NCI-H2081 (cell line): ENCODE results near the gene CROCC2.
A peak's percentile ranks its signal among the peaks of the same experiment; 100 is the strongest.

Experiments
- DNase-seq, 2 experiments: peaks; one replicate each; lab custom pipeline; 2025; lab: John Stamatoyannopoulos, UW

Gene CROCC2

DNA sequence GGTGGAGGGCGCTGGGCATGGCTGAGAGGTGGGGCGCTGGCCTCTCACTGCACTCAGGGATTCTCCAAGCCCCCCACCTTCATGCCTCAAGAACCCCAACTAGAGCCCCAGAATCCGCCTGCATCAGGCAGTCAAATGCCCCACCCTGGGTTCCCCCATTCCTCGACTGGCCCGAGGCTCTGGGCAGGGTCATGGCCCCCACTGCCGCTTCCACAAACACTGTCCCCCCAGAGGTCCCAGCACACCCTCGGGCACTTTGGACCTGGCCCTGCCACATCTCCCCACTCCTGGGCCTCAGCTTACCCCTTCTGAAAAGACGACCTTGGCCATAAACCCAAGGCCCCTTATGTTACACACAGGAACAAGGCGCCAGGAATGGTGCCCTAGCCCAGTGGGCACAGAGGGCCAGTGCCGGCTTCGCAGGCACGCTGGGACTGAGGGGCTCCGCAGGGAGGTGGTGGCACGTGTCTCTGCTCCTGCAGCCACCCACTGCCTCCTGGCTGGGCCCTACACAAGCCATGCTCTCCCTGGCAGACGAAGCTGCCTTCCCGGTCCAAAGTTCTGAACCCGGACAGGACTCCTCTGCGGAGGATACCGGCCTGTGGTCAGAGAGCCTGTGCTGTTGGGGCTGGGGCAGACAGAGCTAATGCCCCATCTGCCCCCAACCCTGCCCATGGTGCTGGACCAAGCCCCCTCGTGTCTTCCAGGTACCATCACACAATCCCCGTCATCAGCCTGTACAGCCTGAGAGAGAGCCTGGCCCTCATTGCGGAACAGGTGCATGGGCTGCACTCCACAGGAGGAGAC, 30.7 kb upstream of the CROCC2 start:
- no peak for DNase-seq

DNA sequence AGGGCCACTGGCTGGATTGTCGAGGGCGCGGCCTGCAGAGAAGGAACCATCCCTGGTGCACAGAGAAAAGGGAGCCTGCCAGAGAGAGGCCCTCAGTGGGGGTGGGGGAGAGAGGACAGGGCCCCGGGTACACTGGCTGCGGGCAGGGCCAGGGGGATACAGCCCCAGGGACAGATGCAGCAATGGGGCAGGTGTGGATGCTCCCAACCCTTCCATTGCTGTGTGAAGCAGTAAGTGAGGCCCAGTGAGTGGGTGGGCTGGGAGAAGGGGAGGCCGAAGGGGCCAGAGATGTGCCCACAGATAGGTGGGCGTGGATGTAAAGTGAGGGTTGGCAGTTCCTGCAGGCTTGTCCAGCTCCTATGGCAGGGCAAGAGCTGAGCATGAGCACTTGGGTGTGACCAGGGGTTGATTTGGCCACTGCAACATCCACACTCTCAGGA, 30.1 kb upstream of the CROCC2 start:
- no peak for DNase-seq

DNA sequence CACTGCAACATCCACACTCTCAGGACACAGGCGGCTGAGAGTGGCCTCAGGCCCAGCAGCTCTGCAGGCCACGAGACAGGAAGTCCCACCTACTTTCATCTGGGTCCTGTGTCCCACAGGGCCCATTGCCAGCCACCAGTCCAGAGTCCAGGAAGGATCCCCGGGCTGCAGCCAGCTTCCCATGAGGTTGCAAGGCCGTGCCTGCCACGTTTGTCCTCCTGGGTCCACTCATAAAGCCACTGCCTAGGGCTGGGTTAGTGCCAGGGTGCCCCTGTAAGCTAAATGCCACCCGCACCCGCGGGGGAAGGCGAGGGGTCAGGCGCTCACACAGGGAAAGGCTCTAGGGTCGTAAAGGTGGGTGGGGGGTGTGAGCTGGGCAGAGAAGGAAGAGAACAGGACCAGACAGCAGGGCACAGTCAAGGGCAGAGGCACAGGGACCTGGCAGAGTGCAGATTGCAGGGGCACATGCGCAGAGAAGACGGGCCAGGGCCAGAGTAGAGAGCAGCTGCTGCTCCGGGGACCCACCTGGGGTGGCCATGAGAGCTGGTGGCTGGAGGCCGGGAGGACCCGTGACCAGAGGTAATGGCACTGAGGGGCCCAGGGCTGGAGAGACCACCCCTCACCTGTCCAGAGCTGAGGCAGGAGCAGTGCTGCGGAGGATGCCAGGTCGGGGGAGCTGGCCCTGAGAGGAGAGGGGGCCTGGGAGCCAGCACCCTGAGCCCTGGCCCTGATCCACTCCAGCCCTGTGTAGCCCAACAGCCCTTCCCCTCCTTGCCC, 29.5 kb upstream of the CROCC2 start:
- DNase-seq: no peak

DNA sequence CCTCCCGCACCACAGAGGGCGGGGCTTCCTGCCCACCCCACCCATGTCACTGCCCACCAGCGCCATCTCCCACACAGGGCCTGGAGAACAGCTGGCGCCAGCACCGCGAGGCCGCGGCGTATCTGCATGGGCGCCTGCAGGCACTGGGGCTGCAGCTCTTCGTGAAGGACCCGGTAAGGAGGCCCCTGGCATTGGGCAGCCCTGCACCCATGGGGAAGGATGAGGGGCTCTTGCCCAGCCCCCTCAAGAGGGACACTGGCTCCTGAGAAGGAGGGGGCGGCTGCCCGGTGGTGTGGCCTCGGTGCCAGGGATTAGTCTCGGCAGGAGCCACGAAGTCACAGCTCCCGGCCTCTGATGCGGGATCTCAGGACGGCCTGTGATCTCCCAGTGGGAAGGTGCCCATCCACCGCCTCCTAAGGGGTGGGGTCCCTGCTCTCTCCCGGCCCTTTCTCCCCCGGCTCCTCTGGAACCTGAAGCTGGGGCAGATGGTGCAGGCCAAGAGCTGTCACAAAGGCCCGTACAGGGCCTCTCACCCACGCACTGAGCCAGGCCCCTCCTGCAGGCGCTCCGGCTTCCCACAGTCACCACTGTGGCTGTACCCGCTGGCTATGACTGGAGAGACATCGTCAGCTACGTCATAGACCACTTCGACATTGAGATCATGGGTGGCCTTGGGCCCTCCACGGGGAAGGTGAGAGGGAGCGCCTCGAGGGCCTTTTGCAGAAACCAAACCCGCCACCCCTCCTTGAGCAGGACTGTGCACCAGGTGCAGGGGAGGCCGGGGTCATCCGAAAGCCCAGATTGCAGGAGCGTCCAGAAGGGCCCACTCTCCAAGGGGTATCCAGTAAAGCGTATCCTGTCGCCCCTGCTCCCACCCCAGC, 28.4 kb upstream of the CROCC2 start:
- no peak for DNase-seq

DNA sequence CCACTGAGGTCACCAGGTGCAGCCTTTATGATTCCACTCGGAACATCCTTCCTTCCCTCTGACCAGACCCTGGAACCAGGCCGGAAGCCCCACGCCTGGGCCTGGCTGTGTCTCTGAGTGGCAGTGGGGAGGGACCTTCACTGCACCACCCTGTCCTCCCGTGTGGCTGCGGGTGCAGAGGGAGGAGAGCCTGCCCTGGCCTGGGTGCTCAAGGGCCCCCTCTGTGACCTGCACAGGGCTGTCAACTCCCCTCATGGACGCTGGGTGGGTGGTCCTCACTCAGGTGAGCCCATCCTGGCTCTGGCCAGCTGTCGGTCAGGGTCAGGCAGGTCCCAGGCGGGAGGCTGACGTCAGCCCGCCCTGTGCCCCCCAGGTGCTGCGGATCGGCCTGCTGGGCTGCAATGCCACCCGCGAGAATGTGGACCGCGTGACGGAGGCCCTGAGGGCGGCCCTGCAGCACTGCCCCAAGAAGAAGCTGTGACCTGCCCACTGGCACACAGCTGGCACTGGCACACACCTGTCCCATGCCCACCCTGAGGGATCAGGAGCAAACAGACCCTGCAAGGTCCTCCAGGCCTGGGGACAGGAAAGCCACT, 27.7 kb upstream of the CROCC2 start:
- no peak for DNase-seq

DNA sequence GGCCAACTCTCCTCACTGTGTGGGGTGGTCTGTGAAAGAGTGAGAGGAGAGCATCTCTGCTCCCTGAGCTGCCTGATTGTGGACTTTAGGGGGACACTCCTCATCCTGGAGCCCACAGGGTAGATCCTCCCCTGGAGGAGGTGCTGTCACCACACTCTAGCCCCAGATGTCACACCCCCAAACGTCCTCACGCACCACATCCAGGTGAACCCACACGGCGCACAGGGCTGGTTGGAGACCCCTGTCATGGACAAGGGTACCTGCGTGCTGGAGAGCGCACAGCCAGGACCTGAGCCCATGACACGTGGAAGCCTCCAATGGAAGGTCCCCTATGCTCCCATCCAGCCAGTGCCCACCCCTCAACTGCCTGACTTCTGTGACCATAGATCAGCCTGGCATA, 27.0 kb upstream of the CROCC2 start:
- no peak for DNase-seq

DNA sequence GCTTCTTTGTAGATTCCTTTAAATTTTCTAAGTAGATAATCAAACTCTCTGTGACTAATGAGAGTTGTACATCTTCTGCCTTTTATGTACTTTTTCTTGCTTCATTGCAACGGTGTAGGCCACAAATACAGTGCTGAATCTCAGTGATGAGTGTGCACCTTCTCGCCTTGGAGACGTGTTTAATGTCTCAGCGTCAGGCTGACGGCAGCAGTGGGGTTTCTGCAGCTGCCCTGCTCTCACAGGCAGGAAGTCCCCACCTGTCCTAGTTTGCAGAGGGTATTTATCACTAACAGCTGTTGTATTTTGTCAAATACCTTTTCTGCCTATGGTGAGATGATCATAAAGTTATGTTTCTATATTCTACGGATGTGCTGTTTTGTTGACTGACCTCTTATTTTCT, 24.2 kb upstream of the CROCC2 start:
- DNase-seq: peak; percentile 67 to 91

DNA sequence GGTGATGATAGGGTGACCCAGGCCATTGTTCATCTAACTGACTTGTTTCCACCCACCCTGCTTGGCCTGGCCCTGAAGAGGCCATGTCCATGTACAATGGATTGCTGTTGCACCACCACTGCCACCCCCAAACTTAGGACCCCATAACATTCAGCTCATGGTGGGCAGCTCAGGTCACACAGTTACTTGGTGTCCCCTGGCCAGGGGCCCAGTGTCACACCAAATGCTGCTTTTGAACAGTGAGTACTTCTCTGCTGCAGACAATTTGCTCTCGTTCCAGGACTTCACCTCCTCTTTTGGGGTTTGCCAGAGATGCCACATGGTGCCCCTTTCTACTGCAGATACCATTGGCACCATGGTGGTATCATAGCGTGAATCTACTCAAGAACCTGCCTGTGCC, 21.9 kb upstream of the CROCC2 start:
- DNase-seq: no peak

DNA sequence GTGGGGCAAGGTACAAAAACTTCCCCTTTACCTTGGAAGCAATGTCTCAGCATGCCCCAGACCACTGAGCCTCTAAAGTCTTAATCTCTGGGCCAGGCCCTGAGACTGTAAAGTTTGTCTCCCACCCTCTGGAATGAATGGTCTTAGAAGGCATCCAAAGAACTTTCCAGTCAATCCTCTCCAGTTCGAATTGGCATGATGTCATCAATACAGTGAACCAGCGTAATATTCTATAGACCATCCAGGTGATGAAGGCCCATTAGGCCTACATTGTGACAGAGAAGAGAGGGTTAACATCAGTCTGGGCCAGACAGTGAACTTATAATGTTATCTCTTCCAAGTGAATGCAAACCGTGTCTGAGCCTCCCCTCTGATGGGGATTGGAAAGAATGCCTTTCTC, 21.4 kb upstream of the CROCC2 start:
- no peak for DNase-seq

DNA sequence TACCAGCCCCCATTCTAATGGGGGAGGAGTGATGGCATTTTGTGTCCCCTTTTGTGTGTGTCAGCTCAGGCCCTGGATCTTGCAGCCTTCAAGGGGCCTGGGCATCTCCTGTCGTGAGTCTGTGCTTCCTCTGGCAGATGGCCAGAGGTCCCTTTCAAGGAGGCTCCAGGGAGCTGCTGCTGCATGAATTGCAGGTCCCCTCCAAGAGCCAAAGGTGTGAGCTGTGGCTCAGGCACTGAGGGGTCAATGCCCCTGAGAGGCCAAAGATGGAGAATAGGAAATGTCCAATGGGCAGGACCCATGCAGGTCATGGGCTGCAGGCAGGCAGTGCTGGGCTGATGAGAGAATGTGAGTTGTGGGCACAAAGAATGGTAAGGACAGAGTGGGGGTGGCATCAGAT, 20.6 kb upstream of the CROCC2 start:
- no peak for DNase-seq

DNA sequence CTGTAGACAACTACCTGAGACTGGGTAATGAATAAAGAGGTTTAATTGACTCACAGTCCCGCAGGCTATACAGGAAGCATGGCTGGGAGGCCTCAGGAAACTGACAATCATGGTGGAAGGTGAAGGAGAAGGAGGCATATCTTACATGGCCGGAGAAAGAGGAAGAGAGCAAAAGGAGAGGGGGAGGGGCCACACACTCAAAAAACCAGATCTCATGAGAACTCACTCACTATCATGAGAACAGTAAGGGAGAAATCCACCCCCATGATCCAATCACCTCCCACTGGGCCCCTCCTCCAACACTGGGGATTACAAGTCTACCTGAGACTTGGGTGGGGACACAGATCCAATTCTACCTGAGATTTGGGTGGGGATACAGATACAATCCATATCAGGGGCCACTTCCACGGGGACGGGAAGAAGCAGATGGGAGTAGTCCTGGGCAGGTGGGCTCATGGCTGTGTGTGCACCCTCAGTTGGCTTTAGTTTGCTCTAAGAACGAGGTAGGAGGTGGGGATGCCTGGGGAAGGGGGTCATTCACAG, 20.0 kb upstream of the CROCC2 start:
- no peak for DNase-seq

DNA sequence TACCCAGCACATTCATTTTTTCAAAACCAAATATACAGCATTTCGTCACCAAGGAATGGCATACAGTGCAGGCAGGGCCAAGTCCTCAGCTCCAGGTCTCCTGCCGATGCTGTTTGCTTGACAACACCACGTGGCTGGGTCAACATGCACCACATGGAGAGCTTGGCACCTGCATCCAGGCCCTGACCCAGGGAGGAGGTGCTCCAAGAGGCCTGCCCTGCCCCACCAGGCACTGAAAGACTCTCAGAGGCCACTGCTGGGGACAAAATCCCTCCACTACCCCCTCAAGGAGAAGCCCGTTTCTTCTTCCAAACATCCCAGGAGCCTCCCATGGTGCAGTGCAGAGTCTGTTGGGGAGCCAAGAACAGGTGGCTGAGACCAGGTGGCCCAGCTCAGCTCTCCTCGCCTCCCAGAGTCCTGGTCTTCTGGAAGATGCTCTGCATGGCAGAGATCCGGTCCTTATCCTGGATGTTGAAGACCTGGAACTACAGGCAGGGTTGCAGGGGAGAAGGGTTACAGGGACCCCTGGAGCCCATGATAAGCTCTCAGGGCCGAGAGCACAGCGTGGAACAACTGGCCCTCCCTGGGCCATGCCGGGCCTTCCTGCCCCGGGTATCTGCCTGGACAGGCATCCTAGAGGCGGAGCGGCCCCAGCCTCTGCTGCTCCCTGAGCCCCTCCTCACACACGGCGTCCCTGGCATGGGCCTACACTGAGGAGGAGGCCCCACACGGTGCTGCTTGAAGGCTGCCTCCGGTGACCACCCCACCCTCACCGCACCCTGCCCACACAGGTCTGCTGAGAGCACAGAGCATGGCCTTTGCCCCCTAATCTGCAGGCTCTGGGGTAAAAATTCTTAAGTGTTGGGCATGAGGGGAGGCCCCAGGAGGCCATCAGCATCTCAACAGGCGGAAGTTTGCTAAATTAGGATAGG, 19.2 kb upstream of the CROCC2 start:
- peak in 1 of 2 experiments; percentile 57 for DNase-seq

DNA sequence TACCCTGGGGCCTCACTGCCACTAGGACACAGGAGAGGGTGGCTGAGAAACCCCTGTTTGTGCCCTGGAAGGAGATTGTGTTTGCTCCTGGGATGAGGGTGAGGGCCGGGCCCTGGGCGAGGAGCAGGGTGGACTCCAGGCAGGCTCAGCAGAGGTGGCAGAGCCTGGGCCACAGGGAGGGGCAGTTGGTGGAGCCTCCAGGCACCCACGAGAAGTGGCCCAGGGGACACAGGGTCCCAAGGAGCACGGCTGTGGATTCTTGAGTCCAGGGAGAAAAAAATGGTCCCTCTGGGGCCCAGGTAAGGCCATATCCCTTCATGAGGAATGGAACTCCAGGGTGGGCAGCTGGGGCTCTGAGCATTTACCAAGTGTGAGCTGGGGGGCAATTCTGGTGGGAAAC, 18.5 kb upstream of the CROCC2 start:
- no peak for DNase-seq

DNA sequence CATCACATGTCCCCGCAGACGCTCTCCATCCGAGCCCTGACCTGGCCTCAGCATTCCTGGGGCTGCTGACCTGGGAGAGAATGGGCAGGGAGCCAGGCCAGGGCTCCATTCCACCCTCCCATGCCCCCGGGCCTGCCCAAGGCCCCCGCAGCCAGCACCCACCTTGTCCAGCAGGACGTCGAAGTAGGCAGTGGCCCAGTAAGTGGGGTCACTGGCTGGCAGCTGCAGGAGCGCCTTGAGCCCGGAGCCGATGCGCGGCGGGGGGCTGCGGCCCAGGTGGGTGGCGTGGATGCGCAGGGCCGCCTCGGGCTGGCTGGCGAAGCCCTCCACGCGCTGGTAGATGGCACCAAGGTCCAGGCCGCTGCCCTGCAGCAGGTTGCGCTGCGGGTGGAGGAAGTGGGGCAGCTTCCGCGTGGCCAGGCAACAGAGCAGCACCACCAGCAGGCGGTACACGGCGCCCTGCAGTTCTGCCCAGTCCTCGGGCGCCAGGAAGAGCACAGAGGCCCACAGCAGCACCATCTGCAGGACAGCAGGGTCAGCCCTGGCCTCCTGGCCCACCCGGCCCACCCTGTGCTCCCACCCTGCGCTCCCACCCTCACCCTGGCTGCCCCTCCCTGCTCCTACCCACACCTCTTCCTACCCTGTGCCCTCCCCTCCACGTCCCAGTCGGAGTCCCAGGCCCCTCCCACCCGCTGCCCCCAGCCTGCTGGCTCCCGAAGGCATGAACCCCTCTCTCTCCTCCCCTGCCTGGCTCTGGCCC, 17.8 kb upstream of the CROCC2 start:
- no peak for DNase-seq

DNA sequence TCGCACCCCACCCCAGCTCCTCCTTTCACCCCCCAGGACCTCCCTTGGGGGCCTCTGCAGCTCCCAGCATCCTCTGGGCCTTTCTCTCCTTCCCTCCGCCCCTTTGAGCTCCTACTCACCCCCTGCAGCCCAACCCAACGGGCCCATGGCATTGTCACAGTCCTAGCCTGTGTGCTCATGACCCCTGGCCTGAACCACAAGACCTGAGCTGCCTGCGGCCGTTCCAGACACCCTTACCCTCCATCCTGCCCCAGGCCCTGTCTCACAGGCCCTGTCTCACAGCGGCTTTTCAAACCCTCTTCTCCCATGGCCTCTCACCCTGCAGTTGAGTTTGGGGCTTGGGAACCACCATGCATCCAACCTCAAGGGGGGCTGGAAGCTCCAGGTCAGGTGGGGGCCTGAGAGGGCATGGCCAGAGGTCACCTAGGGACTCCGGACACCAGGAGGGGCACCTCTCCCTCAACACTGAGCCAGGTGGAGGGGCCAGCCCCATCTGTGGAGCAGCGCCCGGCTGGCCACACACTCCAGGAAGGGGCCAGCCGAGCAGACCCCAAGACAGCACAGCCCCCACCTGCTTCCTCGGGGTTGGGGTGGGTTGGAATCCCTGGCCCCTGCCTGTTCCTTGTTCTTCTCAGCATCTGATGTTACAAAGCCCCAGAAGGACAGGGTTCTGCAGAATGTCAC, 17.1 kb upstream of the CROCC2 start:
- no peak for DNase-seq

DNA sequence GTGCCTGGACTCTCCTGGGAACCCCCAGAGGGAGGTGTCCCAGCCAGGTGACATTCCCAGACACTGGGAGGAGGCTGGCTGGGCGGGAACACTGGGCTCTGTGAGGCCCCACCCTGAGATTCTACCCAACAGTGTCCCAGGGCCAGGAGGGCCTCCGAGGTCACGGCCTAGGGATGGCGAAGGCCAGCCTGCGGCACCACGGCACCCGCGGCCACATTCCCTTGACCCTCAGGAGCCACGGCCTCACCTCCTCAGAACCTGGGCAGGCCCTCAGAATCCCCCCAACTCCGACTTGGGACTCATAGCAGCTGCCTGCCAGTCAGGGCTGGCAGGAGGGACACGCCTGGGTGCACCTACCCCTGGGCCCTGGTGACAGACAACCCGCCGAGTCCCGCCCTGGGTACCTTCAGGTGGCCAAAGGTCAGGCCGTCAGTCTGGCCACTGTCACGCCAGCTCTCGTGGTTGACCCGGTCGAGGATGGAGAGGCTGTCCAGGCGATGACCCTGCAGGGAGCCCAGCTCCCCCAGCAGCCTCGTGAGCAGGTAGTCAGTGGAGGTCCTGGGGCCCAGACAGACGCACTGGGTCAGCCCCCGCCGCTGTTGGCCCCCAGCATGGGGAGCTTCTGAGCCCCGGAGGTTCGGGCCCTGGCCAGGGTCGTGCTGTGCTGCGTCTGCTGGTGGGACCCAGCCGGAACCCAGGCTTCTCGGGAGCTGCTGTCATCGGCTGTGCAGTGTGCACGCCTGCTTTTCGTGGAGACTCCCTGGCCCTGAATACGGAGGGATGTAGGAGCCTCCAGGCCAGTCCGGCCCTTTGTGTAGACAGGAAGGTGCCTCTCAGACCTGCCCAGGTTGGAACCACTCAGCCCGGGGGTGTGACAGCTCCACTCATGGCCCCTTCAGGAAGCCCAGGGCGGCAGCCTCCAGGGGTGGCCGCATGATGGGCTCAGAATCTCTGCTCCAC, 16.3 kb upstream of the CROCC2 start:
- DNase-seq: no peak

DNA sequence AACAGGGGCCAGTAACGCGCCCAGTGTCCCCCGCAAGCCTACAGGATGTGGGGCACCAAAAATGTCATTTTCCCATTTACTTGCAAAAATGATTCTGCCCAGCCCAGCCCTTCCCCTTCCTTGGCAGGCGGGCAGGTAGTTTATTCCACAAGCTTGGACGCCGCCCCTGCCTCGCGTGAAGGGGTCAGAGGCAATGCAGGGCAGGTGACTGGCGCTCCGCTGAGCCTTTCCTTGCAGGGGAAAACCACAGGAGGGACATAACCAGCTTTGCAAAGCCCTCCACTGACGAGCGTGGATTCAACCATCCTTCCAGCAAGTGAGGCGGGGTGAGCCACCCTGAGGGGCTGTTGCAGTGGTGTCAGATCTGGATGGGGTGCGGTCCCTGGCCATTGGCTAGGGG, 15.4 kb upstream of the CROCC2 start:
- no peak for DNase-seq
